ENCODE measurements around the gene JAZF1. TPM values are rescaled to one million over a fixed set of nuclear protein-coding genes. Genes with fewer than 3 reads are reported as not detected.
"Not testable (repeated sequence)": the region's sequence is repeated elsewhere in the genome, so short reads cannot be mapped to it uniquely, and the experiment has no call there.

Gene JAZF1
- total RNA-seq, 4 donors from 2014 or later, result 29.3 to 33.8 (median 30.1) TPM

GRCh38 chr7:27866256-27866655 lies 314.3 kb downstream of the JAZF1 start:
- no peaks in the 10 kb centered on the region for H3K27me3 ChIP-seq
- no peak for DNase-seq (ENCODE audit: extremely low spot score)
- intact Hi-C loops (cut with DNase I), result no loop called here
- H3K9me3 ChIP-seq, result no peaks in the 10 kb centered on the region
- H3K27ac ChIP-seq (replicated peaks in 1 of 4), result no peak overlapping the region
- WGBS, result 51% methylated on average over 2 of the region's 2 CpGs
- H3K4me3 ChIP-seq, result no peak overlapping the region
- H3K4me1 ChIP-seq, result no peaks in the 10 kb centered on the region
- TF ChIP-seq EP300 (IDR thresholded peaks at IDR 0.05) (no peak), POLR2A (IDR thresholded peaks at IDR 0.05; ENCODE audit: low read depth) (no peak), CTCF (IDR thresholded peaks at IDR 0.05) (no peak), POLR2AphosphoS5 (IDR thresholded peaks at IDR 0.05) (no peak)
- peaks cover 0 to 13% (median 0%) of the 10 kb centered on the region in 4 donors for H3K36me3 ChIP-seq

GRCh38 chr7:27863880-27864279 lies 316.7 kb downstream of the JAZF1 start:
- intact Hi-C loops (cut with DNase I), result no loop called here
- WGBS, result 96% methylated on average over 10 of the region's 11 CpGs
- peaks cover 0 to 13% (median 0%) of the 10 kb centered on the region in 4 donors for H3K36me3 ChIP-seq
- H3K4me3 ChIP-seq, result no peak overlapping the region
- no peak overlapping the region for H3K27ac ChIP-seq (replicated peaks in 1 of 4)
- TF ChIP-seq POLR2AphosphoS5 (IDR thresholded peaks at IDR 0.05), result no peak
- no peak for TF ChIP-seq EP300 (IDR thresholded peaks at IDR 0.05)
- TF ChIP-seq POLR2A (IDR thresholded peaks at IDR 0.05; ENCODE audit: low read depth), result no peak
- TF ChIP-seq CTCF (IDR thresholded peaks at IDR 0.05), result no peak
- no peaks in the 10 kb centered on the region for H3K27me3 ChIP-seq
- no peaks in the 10 kb centered on the region for H3K9me3 ChIP-seq
- no peaks in the 10 kb centered on the region for H3K4me1 ChIP-seq
- DNase-seq (ENCODE audit: extremely low spot score), result no peak

- no peak overlapping the region for H3K27ac ChIP-seq (replicated peaks in 1 of 4)
- H3K27me3 ChIP-seq, result no peaks in the 10 kb centered on the region
- DNase-seq (ENCODE audit: extremely low spot score), result no peak
- no peaks in the 10 kb centered on the region for H3K4me1 ChIP-seq
- H3K36me3 ChIP-seq, result peaks cover 0 to 16% (median 0%) of the 10 kb centered on the region in 4 donors
- intact Hi-C loops (cut with DNase I), result no loop called here
- no peak overlapping the region for H3K4me3 ChIP-seq
- H3K9me3 ChIP-seq, result no peaks in the 10 kb centered on the region
- 97% methylated on average over 3 of the region's 3 CpGs for WGBS
- TF ChIP-seq EP300 (IDR thresholded peaks at IDR 0.05) (no peak), POLR2AphosphoS5 (IDR thresholded peaks at IDR 0.05) (no peak), CTCF (IDR thresholded peaks at IDR 0.05) (no peak), POLR2A (IDR thresholded peaks at IDR 0.05; ENCODE audit: low read depth) (no peak)
Measured at GRCh38 chr7:27861747-27862146, 318.8 kb downstream of the JAZF1 start.

GRCh38 chr7:27860800-27861199 lies 319.8 kb downstream of the JAZF1 start:
- peaks cover 0 to 22% (median 0%) of the 10 kb centered on the region in 4 donors for H3K36me3 ChIP-seq
- no peak overlapping the region for H3K4me3 ChIP-seq
- H3K9me3 ChIP-seq, result no peaks in the 10 kb centered on the region
- intact Hi-C loops (cut with DNase I), result no loop called here
- TF ChIP-seq POLR2AphosphoS5 (IDR thresholded peaks at IDR 0.05), result no peak
- TF ChIP-seq EP300 (IDR thresholded peaks at IDR 0.05), result no peak
- no peak for TF ChIP-seq POLR2A (IDR thresholded peaks at IDR 0.05; ENCODE audit: low read depth)
- TF ChIP-seq CTCF (IDR thresholded peaks at IDR 0.05), result no peak
- no peaks in the 10 kb centered on the region for H3K4me1 ChIP-seq
- WGBS, result 83% methylated on average over 6 of the region's 6 CpGs
- no peaks in the 10 kb centered on the region for H3K27me3 ChIP-seq
- DNase-seq (ENCODE audit: extremely low spot score), result no peak
- no peak overlapping the region for H3K27ac ChIP-seq (replicated peaks in 1 of 4)

- H3K4me1 ChIP-seq; H3K27me3 ChIP-seq; DNase-seq (ENCODE audit: extremely low spot score); H3K4me3 ChIP-seq; H3K27ac ChIP-seq (replicated peaks in 1 of 4); intact Hi-C loops (cut with DNase I); H3K9me3 ChIP-seq: not testable (repeated sequence)
- WGBS, result 100% methylated on average over 1 of the region's 28 CpGs
- H3K36me3 ChIP-seq, result peaks cover 0 to 10% (median 0%) of the 10 kb centered on the region in 4 donors
Measured at GRCh38 chr7:27856703-27857485, 323.7 kb downstream of the JAZF1 start.
